Endometrium (tissue), 2 donors: ENCODE data around the gene CYP2W1.

ENCODE experiments used
- FAIRE-seq: peaks from 2 replicates; lab custom pipeline; 2012; peaks lifted over from hg19 to GRCh38; lab: Jason Lieb, UNC
- donor health status: control.
- donor health status: control.

CYP2W1 gene

DNA sequence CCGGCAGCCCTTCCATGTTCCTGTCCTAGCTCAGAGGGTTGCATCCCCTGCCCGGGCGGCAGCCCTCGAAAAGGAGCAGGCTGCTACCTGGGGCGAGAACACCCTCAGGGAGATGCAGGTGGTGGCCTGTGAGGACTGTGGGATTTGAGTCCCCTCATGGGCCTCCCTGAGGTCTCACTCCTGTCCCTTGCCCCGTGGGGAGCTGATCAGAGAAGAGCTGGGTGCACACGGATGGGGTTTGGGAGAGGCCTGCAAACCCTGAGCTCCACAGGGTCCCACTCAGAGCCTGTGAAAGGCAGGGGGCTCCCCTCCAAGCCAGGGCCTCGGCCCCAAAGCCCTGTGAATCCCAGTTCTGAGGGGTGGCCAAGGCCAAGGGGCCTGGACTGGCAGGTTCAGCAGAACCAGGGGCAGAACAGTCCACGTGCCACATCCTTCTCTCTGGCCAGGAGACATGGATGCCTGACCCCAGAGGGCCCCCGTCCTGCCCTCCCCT lies 424 bp upstream of the CYP2W1 start:
- FAIRE-seq, result no peak

DNA sequence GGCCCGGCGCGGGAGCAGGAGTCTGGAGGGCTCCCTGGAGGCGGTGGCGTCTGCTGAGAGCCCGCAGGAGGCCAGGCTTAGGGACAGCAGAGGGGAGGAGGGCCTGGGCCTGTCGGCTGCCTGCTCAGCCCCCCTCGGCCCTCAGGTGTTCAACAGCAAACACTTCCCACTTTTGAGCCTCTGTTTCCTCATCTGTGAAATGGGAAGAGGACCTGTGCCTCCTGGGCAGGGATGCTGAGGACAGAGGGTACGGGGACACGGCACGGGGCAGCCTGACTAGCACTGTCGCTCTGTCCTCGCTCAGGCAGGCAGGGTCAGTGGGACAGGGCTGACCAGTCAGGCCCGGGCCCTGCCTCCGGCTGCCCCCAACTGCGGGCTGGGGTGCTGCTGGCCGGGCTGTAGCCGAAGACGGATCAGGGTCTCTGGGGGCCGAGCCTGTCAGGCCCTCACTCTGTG lies 663 bp downstream of the CYP2W1 start:
- FAIRE-seq, result no peak

DNA sequence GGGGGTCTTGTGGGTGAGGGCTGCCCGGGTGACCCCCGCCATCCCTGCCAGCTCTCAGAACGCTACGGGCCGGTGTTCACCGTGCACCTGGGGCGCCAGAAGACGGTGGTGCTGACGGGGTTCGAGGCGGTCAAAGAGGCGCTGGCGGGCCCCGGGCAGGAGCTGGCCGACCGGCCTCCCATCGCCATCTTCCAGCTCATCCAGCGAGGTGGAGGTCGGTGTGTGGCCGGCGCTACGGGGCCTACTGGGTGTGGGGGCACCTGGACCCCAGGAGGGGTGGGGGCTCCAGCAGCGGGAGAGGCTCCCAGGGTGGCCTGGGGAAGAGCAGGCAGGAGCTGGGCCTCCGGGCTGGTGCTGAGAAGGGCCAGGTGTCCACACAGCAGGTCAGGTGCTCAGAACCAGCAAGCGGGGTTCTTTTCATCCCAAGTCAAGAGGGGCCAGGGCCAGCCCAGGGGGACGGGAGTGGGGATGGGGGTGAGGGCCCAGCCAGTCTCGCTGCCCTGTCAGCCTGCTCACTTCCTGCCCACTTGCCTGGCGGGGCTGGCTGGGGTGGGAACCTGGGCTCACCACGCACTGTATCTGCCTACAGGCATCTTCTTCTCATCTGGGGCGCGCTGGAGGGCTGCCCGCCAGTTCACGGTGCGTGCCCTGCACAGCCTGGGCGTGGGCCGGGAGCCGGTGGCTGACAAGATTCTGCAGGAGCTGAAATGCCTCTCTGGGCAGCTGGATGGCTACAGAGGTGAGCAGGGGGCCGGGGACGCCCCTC lies 1.6 kb downstream of the CYP2W1 start:
- no peak for FAIRE-seq

DNA sequence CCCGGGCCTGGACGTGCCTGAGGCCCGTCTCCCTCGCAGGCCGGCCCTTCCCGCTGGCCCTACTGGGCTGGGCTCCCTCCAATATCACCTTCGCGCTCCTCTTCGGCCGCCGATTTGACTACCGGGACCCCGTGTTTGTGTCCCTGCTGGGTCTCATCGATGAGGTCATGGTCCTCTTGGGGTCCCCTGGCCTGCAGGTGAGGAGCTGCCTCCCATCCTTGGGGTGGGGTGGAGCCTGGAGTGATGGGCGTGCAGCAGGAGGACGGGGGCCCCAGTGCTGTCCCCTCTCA lies 2.1 kb downstream of the CYP2W1 start:
- FAIRE-seq, result no peak

DNA sequence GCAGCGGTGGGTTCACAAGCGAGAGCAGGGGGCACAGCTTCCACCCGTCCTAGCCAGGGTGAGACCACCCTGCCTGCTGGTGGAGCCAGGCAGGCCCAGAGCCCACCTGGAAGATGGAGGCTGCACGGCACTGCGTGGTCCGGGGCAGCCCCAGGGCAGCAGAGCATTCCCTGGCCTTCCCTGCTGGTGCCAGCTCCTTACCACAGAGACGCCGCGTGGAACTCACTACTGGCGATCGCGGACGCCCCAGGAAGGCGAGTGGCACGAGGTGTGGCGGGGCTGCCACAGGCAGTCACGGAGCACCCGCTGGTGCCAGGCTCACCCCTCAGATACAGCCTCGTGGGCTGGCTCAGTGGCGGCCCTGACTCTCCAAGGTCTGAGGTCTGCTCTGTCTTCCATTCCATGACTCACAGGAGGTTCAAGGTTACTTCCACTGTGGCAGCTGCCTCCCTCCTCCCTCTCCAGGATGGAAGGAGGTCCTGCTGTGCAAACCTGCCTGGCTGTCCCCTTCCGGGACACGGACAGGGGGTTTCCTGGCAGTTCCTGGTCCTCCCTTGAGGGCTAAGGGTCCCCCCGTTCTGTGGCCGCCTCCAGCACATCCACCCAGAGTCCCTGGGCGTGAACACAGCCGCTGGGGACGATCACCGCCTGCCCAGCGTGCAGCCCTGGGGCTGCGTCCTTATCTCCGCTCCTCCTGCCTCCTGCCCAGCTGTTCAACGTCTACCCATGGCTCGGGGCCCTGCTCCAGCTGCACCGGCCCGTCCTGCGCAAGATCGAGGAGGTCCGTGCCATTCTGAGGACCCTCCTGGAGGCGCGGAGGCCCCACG lies 3.1 kb downstream of the CYP2W1 start:
- no peak for FAIRE-seq

DNA sequence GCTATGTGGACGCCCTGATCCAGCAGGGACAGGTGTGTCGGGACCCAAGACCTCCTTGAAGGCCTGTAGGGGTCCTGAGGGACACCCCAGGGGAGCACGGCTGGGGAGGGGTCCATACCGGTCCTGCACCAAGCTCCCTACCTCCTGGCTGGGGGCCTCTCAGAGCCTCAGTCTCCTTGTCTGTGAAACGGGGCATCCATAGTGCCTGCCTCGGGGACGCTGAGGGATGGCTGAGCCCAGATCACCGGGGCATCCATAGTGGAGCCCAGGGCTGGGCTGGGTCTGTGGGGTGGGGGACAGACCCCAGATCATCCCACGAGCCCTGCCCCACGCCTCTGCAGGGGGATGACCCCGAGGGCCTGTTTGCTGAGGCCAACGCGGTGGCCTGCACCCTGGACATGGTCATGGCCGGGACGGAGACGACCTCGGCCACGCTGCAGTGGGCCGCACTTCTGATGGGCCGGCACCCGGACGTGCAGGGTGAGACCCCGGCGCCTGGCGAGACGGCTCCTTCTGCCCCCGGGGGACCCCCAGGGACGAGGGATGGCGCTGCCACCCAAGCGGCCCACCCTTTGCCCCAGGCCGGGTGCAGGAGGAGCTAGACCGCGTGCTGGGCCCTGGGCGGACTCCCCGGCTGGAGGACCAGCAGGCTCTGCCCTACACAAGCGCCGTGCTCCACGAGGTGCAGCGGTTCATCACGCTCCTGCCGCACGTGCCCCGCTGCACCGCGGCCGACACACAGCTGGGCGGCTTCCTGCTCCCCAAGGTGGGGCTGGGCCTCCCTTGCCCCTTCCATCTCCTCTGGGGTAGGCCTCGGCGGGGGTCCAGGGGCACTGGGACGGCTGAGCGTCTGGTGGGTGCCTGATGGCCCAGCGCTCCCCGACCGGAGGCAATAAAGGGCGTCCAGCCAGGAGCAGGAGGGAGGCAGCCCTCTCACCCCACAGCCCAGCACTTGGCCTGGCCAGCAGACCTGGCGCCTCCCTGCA lies 4.1 kb downstream of the CYP2W1 start:
- no peak for FAIRE-seq

DNA sequence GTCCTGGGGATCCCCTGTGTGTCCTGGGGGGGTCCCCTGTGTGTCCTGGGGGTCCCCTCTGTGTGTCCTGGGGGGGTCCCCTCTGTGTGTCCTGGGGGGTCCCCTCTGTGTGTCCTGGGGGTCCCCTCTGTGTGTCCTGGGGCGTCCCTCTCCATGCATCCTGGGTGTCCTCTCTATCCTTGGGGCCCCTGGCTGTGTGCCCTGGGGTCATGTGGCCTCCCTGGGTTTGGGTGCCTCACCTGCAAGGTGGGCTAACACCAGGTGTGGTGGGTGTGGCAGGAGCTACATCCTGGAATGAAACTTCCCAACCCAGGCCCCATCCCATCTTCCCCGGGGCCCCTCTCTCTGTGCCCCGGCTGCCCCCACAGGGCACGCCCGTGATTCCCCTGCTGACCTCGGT lies 4.9 kb downstream of the CYP2W1 start:
- no peak for FAIRE-seq

DNA sequence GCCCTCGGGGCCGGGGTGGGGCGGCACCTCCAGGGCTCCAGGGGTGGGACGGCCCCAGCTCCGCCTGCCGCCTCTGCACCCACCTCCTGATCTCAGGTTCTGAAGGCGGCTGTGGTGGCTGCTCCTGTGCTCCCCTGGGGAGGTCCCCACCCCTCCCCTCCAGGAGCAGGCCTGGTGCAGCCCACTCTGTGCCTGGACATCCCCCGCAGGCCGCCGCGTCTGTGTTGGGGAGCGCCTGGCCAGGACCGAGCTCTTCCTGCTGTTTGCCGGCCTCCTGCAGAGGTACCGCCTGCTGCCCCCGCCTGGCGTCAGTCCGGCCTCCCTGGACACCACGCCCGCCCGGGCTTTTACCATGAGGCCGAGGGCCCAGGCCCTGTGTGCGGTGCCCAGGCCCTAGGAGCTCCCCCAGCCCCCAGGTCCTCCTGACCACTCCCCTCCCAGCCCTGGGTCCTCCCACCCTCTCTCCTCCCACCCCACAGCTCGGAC lies 5.5 kb downstream of the CYP2W1 start:
- FAIRE-seq, result no peak

DNA sequence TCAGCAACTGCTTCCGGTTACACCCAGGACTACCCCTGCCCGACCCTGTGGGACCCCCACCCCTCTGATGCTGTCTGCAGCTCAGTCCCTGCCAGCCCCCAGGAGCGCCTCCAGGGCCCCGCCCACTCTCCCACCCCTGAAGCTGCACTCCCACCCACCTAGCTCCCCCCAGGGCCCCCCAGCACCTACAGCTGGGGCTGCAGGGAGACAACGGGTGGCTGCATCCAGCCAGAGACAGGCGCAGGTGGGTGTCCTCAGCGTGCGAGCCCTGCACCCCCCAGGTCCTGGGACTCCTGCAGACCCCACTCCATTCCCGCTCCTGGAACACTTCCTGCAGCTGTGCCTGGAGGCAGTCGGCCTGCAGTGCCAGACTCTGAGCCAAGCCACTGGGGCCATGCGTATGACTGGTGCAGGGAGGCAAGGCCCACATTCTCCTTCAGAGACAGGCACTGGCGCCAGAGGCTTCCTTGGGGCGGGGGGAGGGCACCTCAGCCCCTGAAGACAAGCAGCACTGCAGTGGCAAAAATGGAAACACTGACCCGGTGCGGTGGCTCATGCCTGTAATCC lies 6.1 kb downstream of the CYP2W1 start:
- no peak for FAIRE-seq

DNA sequence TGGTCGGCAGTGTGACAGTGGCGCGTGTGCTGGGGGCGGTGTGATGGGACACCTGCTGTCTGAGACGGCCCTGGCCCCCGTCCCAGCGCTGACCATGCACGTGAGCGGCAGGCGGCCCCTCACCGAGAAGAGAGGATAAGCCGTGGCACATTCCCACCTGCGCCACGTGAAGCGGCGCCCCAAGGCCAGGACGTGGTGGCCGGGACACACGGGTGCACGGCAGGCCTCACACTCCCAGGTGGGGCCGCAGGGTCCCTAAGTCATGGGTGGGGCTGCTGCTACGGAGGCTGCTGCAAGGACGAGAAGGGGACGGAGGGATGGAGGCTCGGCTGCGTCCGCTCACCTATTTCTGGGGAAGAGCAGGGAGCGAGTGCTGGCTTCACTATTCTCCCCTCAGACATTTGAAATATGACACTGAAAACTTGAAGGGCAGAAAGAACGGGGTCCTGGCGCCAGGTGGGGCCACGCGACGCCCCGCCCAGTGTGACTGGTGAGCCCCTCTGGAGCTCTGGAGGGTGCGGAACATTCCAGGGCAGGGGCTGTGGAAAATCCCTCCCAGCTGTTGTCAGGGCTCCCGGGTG lies 7.5 kb downstream of the CYP2W1 start:
- no peak for FAIRE-seq

DNA sequence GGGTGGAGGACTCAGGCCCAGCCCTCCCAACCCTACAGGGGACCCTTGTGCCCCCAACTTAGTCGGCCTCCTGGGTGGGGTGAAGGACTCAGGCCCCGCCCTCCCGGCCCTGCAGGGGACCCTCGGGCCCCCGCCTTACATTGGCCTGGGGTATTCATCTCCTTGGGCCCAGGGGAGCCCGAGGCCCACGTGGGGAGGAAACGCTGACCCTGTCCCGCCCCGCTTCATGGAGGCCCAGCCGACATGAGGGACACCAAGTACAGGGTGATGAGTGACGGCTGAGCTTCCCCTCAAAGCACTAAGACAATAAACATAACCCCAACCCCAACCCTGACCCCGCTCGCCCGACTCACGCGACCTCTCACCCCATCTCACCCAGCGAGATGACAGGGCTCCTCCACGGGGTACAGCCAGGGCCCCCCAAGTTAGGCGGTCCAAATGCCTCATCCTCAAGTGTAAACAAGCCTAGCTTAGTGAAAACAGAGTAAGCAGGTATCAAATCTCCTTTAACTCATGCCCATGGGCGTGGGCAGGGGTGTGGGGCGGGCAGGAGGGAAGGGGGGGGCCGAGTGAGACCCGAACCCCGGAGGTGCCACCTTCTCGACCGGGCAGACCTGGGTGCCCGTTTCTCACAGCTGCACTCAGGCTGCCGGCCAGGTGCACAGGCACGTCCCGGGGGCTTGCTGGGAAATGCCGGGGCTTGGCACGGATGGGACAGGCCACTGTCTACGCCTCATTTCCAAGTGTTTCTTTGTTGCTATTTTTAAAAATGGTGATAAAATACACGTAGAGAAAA lies 8.2 kb downstream of the CYP2W1 start:
- no peak for FAIRE-seq

DNA sequence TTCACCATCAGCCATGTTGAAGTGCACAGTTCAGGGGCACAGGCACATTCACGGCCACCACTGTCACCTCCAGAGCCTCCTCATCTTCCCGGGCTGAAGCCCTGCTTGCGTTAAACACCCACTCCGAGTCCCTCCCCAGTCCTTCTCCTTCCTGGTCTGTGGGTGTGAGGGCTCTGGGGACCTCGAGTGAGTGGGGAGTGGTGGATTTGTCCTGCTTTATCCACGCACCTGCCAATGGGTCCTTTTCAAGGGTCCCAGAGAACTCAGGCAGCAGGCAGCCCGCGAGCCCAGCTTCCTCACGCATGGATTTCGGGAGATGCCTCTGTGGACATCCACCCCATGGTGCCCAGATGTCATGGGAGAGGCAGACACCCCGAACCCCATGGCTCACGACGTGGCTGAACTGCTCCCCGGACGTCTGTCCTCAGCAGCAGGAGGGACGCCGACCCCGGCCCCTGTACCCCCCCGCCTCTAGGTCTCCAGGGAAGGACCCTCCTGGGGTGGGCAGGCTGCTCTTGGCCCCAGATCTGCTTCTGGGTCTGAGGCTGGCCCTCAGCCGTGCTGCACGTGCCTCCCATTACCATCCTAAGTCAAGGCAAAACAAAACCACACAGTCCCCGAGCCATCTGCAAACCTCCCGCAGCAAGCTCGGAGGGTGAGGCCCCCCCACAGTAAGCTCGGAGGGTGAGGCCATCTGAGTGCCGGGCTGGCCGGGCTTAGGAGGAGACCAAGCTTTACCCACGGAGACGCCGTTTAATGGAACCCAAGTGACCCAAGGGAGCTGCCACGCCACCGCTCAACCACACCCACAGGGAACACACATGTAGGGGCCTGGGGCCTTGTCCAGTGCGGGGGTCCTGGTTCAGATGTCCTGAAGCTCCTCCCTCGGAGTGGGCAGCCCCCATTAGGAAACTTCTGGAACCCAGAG lies 9.0 kb downstream of the CYP2W1 start:
- FAIRE-seq, result no peak

DNA sequence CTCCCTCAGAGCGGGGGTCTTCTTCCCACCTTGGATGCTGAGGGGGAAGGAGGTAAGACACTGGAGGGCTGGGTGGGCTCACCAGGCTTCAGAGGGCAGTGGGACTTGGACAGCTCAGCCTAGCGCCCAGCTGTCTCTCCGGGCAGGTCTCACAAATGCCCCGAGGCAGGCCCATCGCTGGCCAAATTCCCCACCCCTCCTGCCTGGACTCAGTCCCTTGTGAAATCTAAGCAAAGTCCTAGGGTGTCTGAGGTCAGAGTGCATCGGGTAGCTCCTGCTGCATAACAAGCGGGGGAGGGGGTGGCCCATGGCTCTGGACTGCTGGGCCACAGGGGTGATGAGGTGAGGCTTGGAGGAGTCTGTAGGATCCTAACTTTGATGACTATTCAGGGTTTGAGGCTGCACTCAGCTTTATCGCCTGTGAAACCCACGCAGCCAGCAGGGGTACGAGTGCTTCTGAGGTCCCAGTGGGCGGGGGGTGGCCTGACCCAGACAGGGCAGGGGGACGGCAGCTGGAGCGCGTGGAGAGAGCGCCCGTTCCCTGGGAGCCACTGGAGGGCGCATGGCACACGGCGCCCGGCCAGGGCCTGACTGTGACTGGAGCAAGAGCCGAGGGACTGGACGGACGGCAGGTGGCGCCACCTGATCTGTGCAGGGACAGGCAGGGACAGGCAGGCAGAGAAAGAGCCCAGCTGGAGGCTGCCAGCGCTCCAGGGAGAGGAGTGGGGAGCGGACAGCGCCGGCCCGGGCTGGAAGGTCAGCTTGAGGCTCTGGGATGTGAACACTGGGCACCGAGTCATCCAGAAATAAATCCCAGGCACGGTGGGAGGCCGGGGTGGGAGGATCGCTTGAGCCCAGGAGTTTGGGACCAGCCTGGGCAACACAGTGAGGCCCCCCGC lies 10.0 kb downstream of the CYP2W1 start:
- FAIRE-seq, result peak; percentile 67

DNA sequence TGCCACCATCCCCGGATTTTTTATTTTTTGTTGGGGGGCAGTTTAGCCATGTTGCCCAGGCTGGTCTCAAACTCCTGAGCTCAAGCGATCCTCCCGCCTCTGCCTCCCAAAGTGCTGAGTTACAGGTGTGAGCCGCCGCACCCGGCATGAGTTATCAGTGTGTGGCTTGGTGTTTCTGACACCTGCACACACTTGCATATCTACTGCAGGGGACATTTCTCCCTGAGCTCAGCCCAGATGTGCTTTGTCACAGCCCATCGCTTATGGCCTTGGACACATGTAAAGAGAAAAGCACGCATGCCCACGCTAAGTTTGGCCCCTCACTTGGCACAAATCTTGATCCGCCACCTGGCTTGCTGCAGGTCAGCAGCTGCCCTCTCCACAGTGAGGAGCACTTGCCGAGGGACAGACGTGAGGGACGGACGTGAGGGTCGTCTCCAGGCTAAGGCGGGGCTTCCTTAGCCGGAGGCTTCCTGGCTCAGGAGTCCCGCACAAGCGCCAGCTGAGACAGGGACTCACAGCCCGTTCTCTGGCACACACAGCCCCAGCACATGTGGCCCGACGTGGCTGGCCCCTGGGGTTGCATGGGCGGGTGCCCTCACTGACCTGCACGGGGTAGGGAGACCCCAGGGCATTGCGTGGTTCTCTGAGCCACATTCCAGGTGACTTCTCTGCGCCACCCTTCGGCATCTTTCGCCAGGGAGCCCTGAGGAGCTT lies 11.8 kb downstream of the CYP2W1 start:
- no peak for FAIRE-seq

DNA sequence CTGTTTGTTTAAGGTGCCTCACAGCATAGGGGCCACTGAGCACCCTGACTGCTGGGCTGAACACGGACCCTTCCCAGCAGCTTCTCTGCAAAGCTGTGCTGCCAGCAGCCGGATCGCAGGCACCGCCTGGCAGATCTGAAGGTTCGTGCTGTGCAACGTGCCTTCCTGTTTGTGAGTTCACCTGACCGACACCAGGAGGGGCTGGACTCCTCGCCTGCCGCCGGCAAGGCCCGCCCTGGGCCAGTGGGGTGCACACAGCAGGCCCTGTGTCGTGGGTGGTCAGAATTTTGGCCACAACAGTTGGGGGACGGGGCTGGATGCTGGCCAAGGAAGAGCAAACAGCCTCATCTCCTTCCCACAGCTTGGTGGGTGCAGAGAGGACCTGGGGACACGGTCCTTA lies 12.6 kb downstream of the CYP2W1 start:
- FAIRE-seq, result no peak

DNA sequence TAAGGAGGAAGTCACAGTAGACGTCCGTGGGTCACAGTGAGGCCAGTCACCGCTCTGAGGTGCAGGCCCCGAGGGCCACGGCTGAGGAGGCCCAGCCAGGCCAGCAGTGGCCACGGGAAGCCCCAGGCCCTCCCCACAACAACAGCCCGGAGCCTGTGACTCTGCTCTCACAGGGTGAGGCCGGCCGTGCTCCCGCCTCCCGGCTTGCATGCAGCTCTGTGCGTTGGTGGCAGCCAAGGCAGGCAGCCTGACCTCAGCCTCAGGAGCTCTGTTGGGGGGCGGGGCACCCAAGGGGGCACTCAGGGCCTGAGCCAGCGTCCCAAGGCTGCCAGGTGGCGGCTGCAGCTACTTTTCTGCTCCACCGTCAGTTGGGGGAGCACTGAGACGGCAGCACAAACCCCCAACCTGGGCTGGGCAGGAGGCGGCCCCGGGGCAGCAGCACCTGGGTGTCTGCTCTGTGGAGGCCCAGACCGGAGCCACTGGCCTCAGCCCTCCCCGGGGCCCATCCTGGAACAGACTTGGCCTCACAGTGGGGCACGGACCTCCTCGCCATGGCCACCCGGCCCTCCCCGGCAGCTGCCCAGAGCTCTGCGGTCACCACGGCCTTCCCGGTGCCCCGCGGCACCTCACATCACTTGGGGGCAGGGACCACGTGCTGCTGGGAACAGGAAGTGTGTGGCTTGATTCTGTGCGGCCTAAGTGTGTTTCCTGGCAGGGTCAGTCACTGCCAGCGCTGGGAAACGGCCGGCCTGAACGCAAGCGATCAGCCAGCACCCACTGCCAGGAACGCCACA lies 13.3 kb downstream of the CYP2W1 start:
- FAIRE-seq, result no peak
